ENCODE results near the gene KCTD15.

KCTD15 gene

DNA sequence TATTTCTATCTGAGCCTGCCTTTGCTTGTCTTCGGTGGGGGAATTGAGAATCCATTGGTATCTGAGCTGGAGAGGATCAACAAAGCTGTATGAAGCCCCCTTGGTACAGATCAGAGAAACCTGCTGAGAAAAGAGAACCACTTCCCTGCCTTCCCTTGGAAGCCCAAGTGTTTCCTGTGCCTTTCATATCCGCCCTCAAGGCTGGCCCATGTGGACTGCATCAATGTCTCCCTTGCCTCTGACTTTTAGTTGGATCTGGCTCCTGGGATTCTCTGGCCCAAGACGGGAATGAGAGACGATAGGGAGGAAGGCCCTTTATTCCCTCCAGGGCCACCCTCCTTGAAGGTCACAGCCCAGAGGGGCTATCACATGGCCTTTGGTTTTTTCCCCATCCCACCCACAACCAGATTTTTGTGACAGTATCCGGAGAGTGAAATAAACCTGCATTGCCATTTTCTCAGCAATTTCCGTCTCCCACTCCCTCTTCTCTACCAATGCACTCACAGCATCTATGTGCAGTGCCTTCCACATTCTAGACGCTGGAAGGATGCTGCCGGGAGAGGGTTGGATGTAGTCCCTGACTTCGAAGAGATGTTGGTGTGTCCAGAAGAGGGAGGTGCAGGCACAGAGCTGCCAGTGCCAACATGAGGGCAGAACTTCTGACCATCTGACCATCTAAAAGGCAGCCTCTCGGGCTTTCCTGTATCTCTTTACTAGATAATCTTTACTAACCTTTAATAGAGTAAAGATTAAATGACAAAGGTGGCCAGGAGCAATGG, 63.8 kb downstream of the KCTD15 start:
- ATAC-seq (ENCODE audit: low read depth), result no peak
- H3K4me3 Mint-ChIP-seq, result no peak overlapping the region
- peaks cover 3% of the 10 kb centered on the region for H3K9me3 Mint-ChIP-seq
- no peak for DNase-seq (ENCODE audit: low spot score in 2 of 2)
- no peaks in the 10 kb centered on the region for H3K36me3 Mint-ChIP-seq
- H3K27me3 Mint-ChIP-seq, result no peaks in the 10 kb centered on the region
- no peaks in the 10 kb centered on the region for H3K4me1 Mint-ChIP-seq
- no peak overlapping the region for H3K27ac Mint-ChIP-seq

DNA sequence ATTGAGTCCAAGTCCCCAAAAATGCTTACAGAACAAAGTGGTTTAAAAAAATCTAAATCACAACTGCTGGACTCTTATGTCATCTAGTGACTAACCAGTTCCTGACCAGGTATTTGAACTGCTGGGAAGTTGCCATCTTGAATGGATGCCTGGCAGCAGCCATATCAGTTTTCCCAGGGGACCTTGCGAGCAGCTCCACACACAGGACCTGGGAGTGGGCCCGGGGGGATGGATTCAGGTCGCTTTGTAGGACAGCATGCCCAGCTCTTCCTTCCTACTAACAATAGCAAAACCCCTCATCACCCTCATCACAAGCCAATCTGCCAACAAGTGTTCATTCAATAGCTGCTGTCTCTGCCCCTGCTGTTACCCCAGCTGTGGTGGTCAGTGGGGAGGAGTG, 65.3 kb downstream of the KCTD15 start:
- Mint-ChIP-seq H3K27me3 (no peaks in the 10 kb centered on the region), H3K27ac (no peak overlapping the region), H3K4me3 (no peak overlapping the region), H3K4me1 (no peaks in the 10 kb centered on the region), H3K36me3 (no peaks in the 10 kb centered on the region), H3K9me3 (peaks cover 3% of the 10 kb centered on the region)
- DNase-seq (ENCODE audit: low spot score in 2 of 2), result no peak
- no peak for ATAC-seq (ENCODE audit: low read depth)

DNA sequence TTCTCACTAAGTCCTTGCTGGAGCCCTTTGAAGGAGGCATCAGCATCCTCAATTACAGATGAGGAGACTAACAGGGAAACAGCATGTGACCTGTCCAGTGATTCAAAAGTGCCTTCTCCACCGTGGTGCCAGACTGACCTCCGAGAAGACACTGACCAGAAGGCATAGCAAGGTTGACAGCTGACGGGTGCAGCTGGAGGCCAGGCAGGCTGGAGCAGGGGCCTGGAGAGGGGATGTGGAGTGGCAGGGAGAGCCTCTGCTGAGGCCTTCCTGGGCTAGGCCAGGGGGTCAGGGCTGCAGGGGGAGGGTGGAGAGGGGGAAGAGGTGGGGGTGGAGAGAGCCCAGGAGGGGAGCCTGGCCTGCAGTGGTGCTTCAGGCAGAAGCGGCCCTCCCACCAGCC, 66.3 kb downstream of the KCTD15 start:
- ATAC-seq (ENCODE audit: low read depth) (no peak), DNase-seq (ENCODE audit: low spot score in 2 of 2) (no peak)
- H3K9me3 Mint-ChIP-seq, result peaks cover 3% of the 10 kb centered on the region
- H3K36me3 Mint-ChIP-seq, result no peaks in the 10 kb centered on the region
- H3K27me3 Mint-ChIP-seq, result no peaks in the 10 kb centered on the region
- no peaks in the 10 kb centered on the region for H3K4me1 Mint-ChIP-seq
- no peak overlapping the region for H3K4me3 Mint-ChIP-seq
- H3K27ac Mint-ChIP-seq, result no peak overlapping the region

DNA sequence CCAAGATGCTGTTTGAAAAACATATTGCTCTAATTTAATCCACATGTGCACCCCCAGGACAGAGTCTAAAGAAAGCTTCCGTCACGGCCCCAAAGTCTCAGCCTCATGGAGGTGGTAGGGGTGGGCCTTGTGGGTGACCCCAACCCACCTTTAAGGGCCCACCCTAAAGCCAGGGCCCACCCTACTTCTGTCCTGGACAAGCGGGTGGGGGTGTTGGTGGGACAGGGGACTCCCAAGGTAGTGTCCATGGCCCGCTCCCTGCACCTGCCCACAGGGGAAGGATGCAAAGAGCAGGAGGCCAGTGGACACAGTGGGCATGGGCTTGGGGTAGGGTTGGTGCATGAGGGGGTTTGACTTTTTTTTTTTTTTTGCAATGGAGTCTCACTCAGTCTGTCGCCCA, 66.8 kb downstream of the KCTD15 start:
- ATAC-seq (ENCODE audit: low read depth) (no peak), DNase-seq (ENCODE audit: low spot score in 2 of 2) (no peak)
- Mint-ChIP-seq H3K36me3 (no peaks in the 10 kb centered on the region), H3K9me3 (peaks cover 3% of the 10 kb centered on the region), H3K4me3 (no peak overlapping the region), H3K27me3 (no peaks in the 10 kb centered on the region), H3K27ac (no peak overlapping the region), H3K4me1 (no peaks in the 10 kb centered on the region)

DNA sequence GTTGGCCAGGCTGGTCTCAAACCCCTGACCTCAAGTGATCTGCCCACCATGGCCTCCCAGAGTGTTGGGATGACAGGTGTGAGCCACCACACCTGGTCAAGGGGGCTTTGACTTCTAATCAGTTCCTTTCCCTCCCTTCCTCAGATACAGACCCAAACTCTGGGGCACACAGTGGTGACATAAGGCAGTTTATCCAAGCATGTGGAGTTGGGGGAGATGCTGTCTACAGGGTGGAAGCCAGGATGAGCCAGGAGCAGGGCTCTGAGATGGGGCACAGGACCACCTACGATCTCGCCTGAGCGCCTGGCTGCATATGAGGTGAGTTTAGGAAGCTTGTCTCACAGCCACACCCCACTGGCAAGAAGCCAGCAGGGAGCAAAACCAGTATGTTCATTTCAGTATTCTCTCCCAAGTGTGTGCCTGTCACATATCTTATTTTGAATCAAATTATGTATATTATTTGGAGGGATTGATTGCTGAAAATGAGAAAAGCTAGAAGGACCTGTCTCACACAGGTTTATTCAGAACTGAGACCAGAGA, 67.7 kb downstream of the KCTD15 start:
- no peak for ATAC-seq (ENCODE audit: low read depth)
- Mint-ChIP-seq H3K27ac (no peak overlapping the region), H3K9me3 (peaks cover 3% of the 10 kb centered on the region), H3K27me3 (no peaks in the 10 kb centered on the region), H3K4me1 (no peaks in the 10 kb centered on the region), H3K36me3 (no peaks in the 10 kb centered on the region), H3K4me3 (no peak overlapping the region)
- no peak for DNase-seq (ENCODE audit: low spot score in 2 of 2)

DNA sequence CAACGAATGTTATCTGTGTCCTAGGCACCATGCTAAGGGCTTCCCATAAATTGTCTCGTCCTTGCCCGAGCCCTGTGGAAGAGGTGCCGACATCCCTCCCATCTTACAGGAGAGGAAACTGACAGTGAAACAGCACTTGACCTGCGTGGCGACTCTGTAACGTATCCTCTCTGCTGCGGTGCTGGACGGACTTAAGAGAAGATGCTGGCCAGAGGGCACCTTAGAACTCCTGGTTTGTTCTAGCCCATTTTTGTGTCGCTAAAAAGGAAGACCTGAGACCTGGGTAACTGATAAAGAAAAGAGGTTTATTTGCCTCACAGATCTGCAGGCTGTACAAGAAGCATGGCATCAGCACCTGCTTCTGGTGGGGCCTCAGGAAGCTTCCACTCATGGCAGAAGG, 68.6 kb downstream of the KCTD15 start:
- no peak for ATAC-seq (ENCODE audit: low read depth)
- no peak for DNase-seq (ENCODE audit: low spot score in 2 of 2)
- H3K4me1 Mint-ChIP-seq, result no peaks in the 10 kb centered on the region
- H3K36me3 Mint-ChIP-seq, result no peaks in the 10 kb centered on the region
- H3K27me3 Mint-ChIP-seq, result no peaks in the 10 kb centered on the region
- no peak overlapping the region for H3K27ac Mint-ChIP-seq
- H3K9me3 Mint-ChIP-seq, result no peaks in the 10 kb centered on the region
- no peak overlapping the region for H3K4me3 Mint-ChIP-seq
